MCF 10A (cell line): ENCODE measurements around the gene SHOC1. TPM values are rescaled to one million over a fixed set of nuclear protein-coding genes. Genes with fewer than 3 reads are reported as not detected.

Experiments
- BruUV-seq: library from RNA; stranded (reverse); fragments of 400-500 nt; replicated peaks from 2 replicates; lab custom pipeline; 2021; lab: Mats Ljungman, UMichigan
- CTCF ChIA-PET: fragments of 300-600 bp; sonication (Branson Sonifier 250); formaldehyde crosslinking; extraction: SDS; loops from one replicate; lab custom pipeline; 2021; ENCODE audit warnings: antibody characterized with exemption, inconsistent platforms; lab: Yijun Ruan, JAX
- POLR2A ChIA-PET: fragments of 300-600, 350-650 bp; sonication (Branson Sonifier 250); formaldehyde crosslinking; extraction: SDS; loops from one replicate; lab custom pipeline; 2020; ENCODE audit warnings: antibody characterized with exemption, inconsistent platforms; lab: Yijun Ruan, JAX
- DNase-seq: peaks from one replicate; pipeline ENCODE4 v3.0.0-alpha.2; 2018; ENCODE audit not compliant: unreplicated experiment
- H3K27ac Mint-ChIP-seq: one replicate; pipeline ENCODE4 v1.8.0; 2022; ENCODE audit warnings: mild to moderate bottlenecking, low read depth, mixed read lengths; ENCODE audit not compliant: unreplicated experiment
- H3K27me3 Mint-ChIP-seq: one replicate; pipeline ENCODE4 v1.8.0; 2022; ENCODE audit warnings: mixed read lengths; ENCODE audit not compliant: insufficient read depth, unreplicated experiment
- H3K36me3 Mint-ChIP-seq: one replicate; pipeline ENCODE4 v1.8.0; 2022; ENCODE audit warnings: mild to moderate bottlenecking, moderate library complexity, mixed read lengths; ENCODE audit not compliant: insufficient read depth, unreplicated experiment
- H3K4me1 Mint-ChIP-seq: one replicate; pipeline ENCODE4 v1.8.0; 2022; ENCODE audit warnings: mixed read lengths; ENCODE audit not compliant: insufficient read depth, unreplicated experiment
- H3K4me3 Mint-ChIP-seq: one replicate; pipeline ENCODE4 v1.8.0; 2022; ENCODE audit warnings: mild to moderate bottlenecking, moderate library complexity, mixed read lengths; ENCODE audit not compliant: unreplicated experiment
- H3K9me3 Mint-ChIP-seq: one replicate; pipeline ENCODE4 v1.8.0; 2022; ENCODE audit warnings: mixed read lengths; ENCODE audit not compliant: unreplicated experiment
- CTCF ChIP-seq: fragments of 200-600 bp; IDR thresholded peaks from one replicate; pipeline ENCODE4 v1.8.0; 2022; ENCODE audit warnings: antibody characterized with exemption, mild to moderate bottlenecking; ENCODE audit not compliant: unreplicated experiment
- intact Hi-C: fragments of 100-400 bp; cut with micrococcal nuclease; formaldehyde crosslinking; loops from 2 replicates; pipeline ENCODE4 v1.14.1; 2022
- total RNA-seq: library from RNA; stranded (reverse); gene quantifications from 2 replicates; pipeline ENCODE4 v1.2.3, GENCODE V29; 2022

SHOC1 gene
- total RNA-seq, 1 experiment from 2014 or later: 0.09 TPM

GRCh38 chr9:111839987-111840386 is 45.2 kb upstream of the SHOC1 start:
- BruUV-seq: no TSS peak
- peaks cover 19% of the 10 kb centered on the region for H3K4me1 Mint-ChIP-seq
- intact Hi-C loops: no loop called here
- DNase-seq: peak; percentile 57
- ChIA-PET CTCF (interaction anchor here (0.6 to 1.7 kb wide), 2 partner anchors 14 to 81 kb away, joined by 4 to 6 read pairs; no protein-coding TSS in a partner anchor), POLR2A (interaction anchor here (0.7 to 2.1 kb wide), 8 partner anchors 9 to 1489 kb away, joined by 3 to 9 read pairs (median 4); partner anchors contain the start of gene UGCG)
- no peaks in the 10 kb centered on the region for H3K27me3 Mint-ChIP-seq
- H3K27ac Mint-ChIP-seq: no peak overlapping the region
- TF ChIP-seq CTCF: no peak
- no peaks in the 10 kb centered on the region for H3K36me3 Mint-ChIP-seq
- H3K4me3 Mint-ChIP-seq: no peak overlapping the region
- peaks cover 5% of the 10 kb centered on the region for H3K9me3 Mint-ChIP-seq

GRCh38 chr9:111839387-111839786 is 44.6 kb upstream of the SHOC1 start:
- Mint-ChIP-seq H3K9me3 (peaks cover 8% of the 10 kb centered on the region), H3K27me3 (no peaks in the 10 kb centered on the region), H3K27ac (peak overlapping the region; percentile 41), H3K36me3 (no peaks in the 10 kb centered on the region), H3K4me1 (peaks cover 19% of the 10 kb centered on the region), H3K4me3 (no peak overlapping the region)
- POLR2A ChIA-PET: interaction anchor here (0.9 to 2.1 kb wide), 3 partner anchors 33 to 83 kb away, joined by 3 to 9 read pairs (median 3); partner anchors contain the start of gene UGCG
- intact Hi-C loops: no loop called here
- DNase-seq: peak; percentile 39
- TF ChIP-seq CTCF: no peak
- CTCF ChIA-PET: interaction anchor here (0.6 kb wide), 2 partner anchors 14 to 482 kb away, joined by 4 read pairs; no protein-coding TSS in a partner anchor
- BruUV-seq: no TSS peak

GRCh38 chr9:111838439-111838838 is 43.7 kb upstream of the SHOC1 start:
- Mint-ChIP-seq H3K4me1 (peaks cover 19% of the 10 kb centered on the region), H3K27me3 (no peaks in the 10 kb centered on the region), H3K36me3 (no peaks in the 10 kb centered on the region), H3K27ac (no peak overlapping the region), H3K4me3 (no peak overlapping the region), H3K9me3 (peaks cover 8% of the 10 kb centered on the region)
- no peak for DNase-seq
- CTCF ChIA-PET: interaction anchor here (1.1 kb wide), 1 partner anchor 236 kb away, joined by 3 read pairs; no protein-coding TSS in a partner anchor
- POLR2A ChIA-PET: no interaction called here
- no TSS peak for BruUV-seq
- no peak for TF ChIP-seq CTCF
- intact Hi-C loops: no loop called here

GRCh38 chr9:111836311-111836710 is 41.6 kb upstream of the SHOC1 start:
- Mint-ChIP-seq H3K4me1 (peaks cover 21% of the 10 kb centered on the region), H3K9me3 (peaks cover 8% of the 10 kb centered on the region), H3K4me3 (no peak overlapping the region), H3K27me3 (no peaks in the 10 kb centered on the region), H3K27ac (no peak overlapping the region), H3K36me3 (no peaks in the 10 kb centered on the region)
- ChIA-PET CTCF (no interaction called here), POLR2A (interaction anchor here (0.8 kb wide), 1 partner anchor 20 kb away, joined by 3 read pairs; no protein-coding TSS in a partner anchor)
- no peak for TF ChIP-seq CTCF
- BruUV-seq: no TSS peak
- no peak for DNase-seq
- intact Hi-C loops: no loop called here
